SK-N-SH (cell line): Measurements from ENCODE around the gene NEUROG1. TPM values are rescaled to one million over a fixed set of nuclear protein-coding genes. Genes with fewer than 3 reads are reported as not detected.
A peak's percentile ranks its signal among the peaks of the same experiment; 100 is the strongest.

ENCODE experiments used
- CTCF ChIA-PET: fragments of 300-600, 350-600 bp; formaldehyde crosslinking; extraction: SDS; loops from one replicate; lab custom pipeline; 2021; lab: Yijun Ruan, JAX
- POLR2A ChIA-PET: fragments of 350-600 bp; sonication (Branson Sonifier 250); formaldehyde crosslinking; extraction: SDS; loops from one replicate; lab custom pipeline; 2020; ENCODE audit warnings: antibody characterized with exemption, inconsistent platforms; lab: Yijun Ruan, JAX
- DNase-seq: peaks from one replicate; pipeline ENCODE4 v3.0.0; 2012
- H2AFZ ChIP-seq: fragments of 200-600 bp; sonication (generic); 2 replicates; pipeline ENCODE4 v1.8.1; 2016; ENCODE audit warnings: antibody characterized with exemption, mild to moderate bottlenecking, low read depth
- H3F3A ChIP-seq: fragments of 200-600 bp; sonication (generic); replicated peaks from 2 replicates; pipeline ENCODE3; 2016; ENCODE audit warnings: antibody characterized with exemption, mild to moderate bottlenecking; ENCODE audit not compliant: insufficient read depth
- H3K27ac ChIP-seq, 2 experiments: fragments of 200-500 bp in 1 of 2; fragments of 200-600 bp in 1 of 2; sonication (Bioruptor generic) in 1 of 2; sonication (generic), shearing (Covaris generic) in 1 of 2; 2 replicates each; pipeline versions ENCODE4 v1.5.1 to v1.6.1; 2014 to 2016; ENCODE audit warnings: low read depth in 2 of 2, inconsistent platforms in 1 of 2, low read length in 1 of 2, mild to moderate bottlenecking in 1 of 2, mixed read lengths in 1 of 2
- H3K27me3 ChIP-seq: fragments of 200-600 bp; sonication (generic), shearing (Covaris generic); 2 replicates; pipeline ENCODE4 v1.6.1; 2016; ENCODE audit warnings: mixed run types; ENCODE audit not compliant: insufficient read depth
- H3K36me3 ChIP-seq, 2 experiments: fragments of 200-500 bp in 1 of 2; fragments of 200-600 bp in 1 of 2; sonication (Bioruptor generic) in 1 of 2; sonication (generic) in 1 of 2; replicated peaks in 1 of 2; 2 replicates each; pipeline versions ENCODE3 to v1.5.1; 2014 to 2016; ENCODE audit warnings: low read length in 1 of 2, mild to moderate bottlenecking in 1 of 2; ENCODE audit not compliant: insufficient read depth in 2 of 2, control insufficient read depth in 1 of 2
- H3K4me1 ChIP-seq, 2 experiments: fragments of 200-500 bp in 1 of 2; fragments of 200-600 bp in 1 of 2; sonication (Bioruptor generic) in 1 of 2; sonication (generic), shearing (Covaris generic) in 1 of 2; 2 replicates each; pipeline versions ENCODE4 v1.5.1 to v1.6.1; 2014 to 2016; ENCODE audit warnings: low read depth in 1 of 2, low read length in 1 of 2, mixed run types in 1 of 2; ENCODE audit not compliant: insufficient read depth in 2 of 2, control insufficient read depth in 1 of 2
- H3K4me2 ChIP-seq: fragments of 200-600 bp; sonication (generic), shearing (Covaris generic); 2 replicates; pipeline ENCODE4 v1.6.1; 2017; ENCODE audit warnings: mixed run types
- H3K4me3 ChIP-seq, 2 experiments: fragments of 200-500 bp in 1 of 2; fragments of 200-600 bp in 1 of 2; sonication (Bioruptor generic) in 1 of 2; sonication (generic), shearing (Covaris generic) in 1 of 2; 2 replicates each; pipeline versions ENCODE4 v1.5.1 to v1.8.1; 2014 to 2016; ENCODE audit warnings: low read depth in 2 of 2, inconsistent platforms in 1 of 2, low read length in 1 of 2, mild to moderate bottlenecking in 1 of 2, mixed read lengths in 1 of 2, moderate library complexity in 1 of 2
- H3K79me2 ChIP-seq: fragments of 200-600 bp; sonication (generic); 2 replicates; pipeline ENCODE4 v1.8.1; 2017; ENCODE audit warnings: mild to moderate bottlenecking; ENCODE audit not compliant: insufficient read depth
- H3K9ac ChIP-seq: fragments of 200-600 bp; sonication (generic); 2 replicates; pipeline ENCODE4 v1.6.1; 2017; ENCODE audit warnings: mixed run types
- H3K9me2 ChIP-seq: fragments of 200-600 bp; sonication (generic); 2 replicates; pipeline ENCODE4 v1.6.1; 2017; ENCODE audit warnings: mixed run types
- H3K9me3 ChIP-seq: fragments of 200-600 bp; sonication (generic); 2 replicates; pipeline ENCODE4 v1.6.1; 2017; ENCODE audit warnings: mixed run types, mild to moderate bottlenecking, moderate library complexity
- H4K20me1 ChIP-seq: fragments of 200-600 bp; sonication (generic); 2 replicates; pipeline ENCODE4 v1.6.1; 2017; ENCODE audit warnings: mild to moderate bottlenecking, mixed run types; ENCODE audit not compliant: insufficient read depth
- EZH2phosphoT487 ChIP-seq: fragments of 200-600 bp; sonication (generic); IDR thresholded peaks from 2 replicates; pipeline ENCODE4 v1.6.1; 2017; ENCODE audit warnings: low read depth, mixed run types, mild to moderate bottlenecking, antibody characterized with exemption, moderate library complexity, borderline replicate concordance
- FOXJ3 ChIP-seq: sonication (generic); formaldehyde crosslinking; IDR thresholded peaks from 2 replicates; pipeline ENCODE4 v1.5.1; 2020; ENCODE audit warnings: mild to moderate bottlenecking, missing genetic modification reagents
- GABPA ChIP-seq: IDR thresholded peaks from 2 replicates; pipeline ENCODE4 v1.4.0; 2012; ENCODE audit warnings: low read depth, mild to moderate bottlenecking
- GATA2 ChIP-seq: sonication (generic); formaldehyde crosslinking; IDR thresholded peaks from 2 replicates; pipeline ENCODE4 v1.5.0; 2020; ENCODE audit warnings: mild to moderate bottlenecking, missing genetic modification reagents
- JUND ChIP-seq: IDR thresholded peaks from 2 replicates; pipeline ENCODE4 v1.4.0; 2012
- POLR2AphosphoS5 ChIP-seq: IDR thresholded peaks from 2 replicates; pipeline ENCODE4 v1.6.1; 2012; ENCODE audit warnings: low read depth, low read length
- RAD21 ChIP-seq: IDR thresholded peaks from 2 replicates; pipeline ENCODE4 v1.6.1; 2012; ENCODE audit warnings: mild to moderate bottlenecking, low read length
- RCOR1 ChIP-seq: fragments of 150-350 bp; IDR thresholded peaks from 2 replicates; pipeline ENCODE4 v1.6.1; 2017; ENCODE audit warnings: antibody characterized with exemption, low read length
- RXRA ChIP-seq: IDR thresholded peaks from 2 replicates; pipeline ENCODE4 v1.4.0; 2012; ENCODE audit warnings: low read depth, mild to moderate bottlenecking, borderline replicate concordance
- SIN3A ChIP-seq: IDR thresholded peaks from 2 replicates; pipeline ENCODE4 v1.6.1; 2012; ENCODE audit warnings: low read depth, mild to moderate bottlenecking, low read length, moderate library complexity, borderline replicate concordance
- SMC3 ChIP-seq: IDR thresholded peaks from 2 replicates; pipeline ENCODE4 v1.6.1; 2012; ENCODE audit warnings: low read depth, low read length, improper control_type of control experiment
- TAF1 ChIP-seq: IDR thresholded peaks from 2 replicates; pipeline ENCODE4 v1.6.1; 2012; ENCODE audit warnings: low read depth, mild to moderate bottlenecking, low read length, moderate library complexity, borderline replicate concordance
- TCF12 ChIP-seq: IDR thresholded peaks from 2 replicates; pipeline ENCODE4 v1.4.0; 2012
- WGBS: methylation state at CpG from one replicate; pipeline ENCODE4 v1.1.6; 2017; ENCODE audit warnings: low lambda C conversion rate; 5-methylcytosine and 5-hydroxymethylcytosine counted together
- polyA plus RNA-seq, 3 experiments: library from polyadenylated mRNA; depleted of rRNA; stranded (reverse); fragments of >200 nt; gene quantifications; 2 replicates each; pipeline ENCODE4 v1.2.3, GENCODE V29; 2012
- TF ChIP-seq, protein P1 (sequence below): IDR thresholded peaks from 2 replicates; pipeline ENCODE4 v1.4.0; 2012; ENCODE audit warnings: low read depth, borderline replicate concordance
- TF ChIP-seq, protein P2 (sequence below): IDR thresholded peaks from 2 replicates; pipeline ENCODE4; 2012
- TF ChIP-seq, protein P3 (sequence below): IDR thresholded peaks from 2 replicates; pipeline ENCODE4 v1.4.0; 2012; ENCODE audit warnings: low read depth
- TF ChIP-seq, protein P4 (sequence below): IDR thresholded peaks from 2 replicates; pipeline ENCODE4 v1.4.0; 2012; ENCODE audit warnings: low read depth, borderline replicate concordance

Gene NEUROG1
- polyA plus RNA-seq, 1 of the 3 experiments (the other 2 are of a cell fraction) = not detected

DNA sequence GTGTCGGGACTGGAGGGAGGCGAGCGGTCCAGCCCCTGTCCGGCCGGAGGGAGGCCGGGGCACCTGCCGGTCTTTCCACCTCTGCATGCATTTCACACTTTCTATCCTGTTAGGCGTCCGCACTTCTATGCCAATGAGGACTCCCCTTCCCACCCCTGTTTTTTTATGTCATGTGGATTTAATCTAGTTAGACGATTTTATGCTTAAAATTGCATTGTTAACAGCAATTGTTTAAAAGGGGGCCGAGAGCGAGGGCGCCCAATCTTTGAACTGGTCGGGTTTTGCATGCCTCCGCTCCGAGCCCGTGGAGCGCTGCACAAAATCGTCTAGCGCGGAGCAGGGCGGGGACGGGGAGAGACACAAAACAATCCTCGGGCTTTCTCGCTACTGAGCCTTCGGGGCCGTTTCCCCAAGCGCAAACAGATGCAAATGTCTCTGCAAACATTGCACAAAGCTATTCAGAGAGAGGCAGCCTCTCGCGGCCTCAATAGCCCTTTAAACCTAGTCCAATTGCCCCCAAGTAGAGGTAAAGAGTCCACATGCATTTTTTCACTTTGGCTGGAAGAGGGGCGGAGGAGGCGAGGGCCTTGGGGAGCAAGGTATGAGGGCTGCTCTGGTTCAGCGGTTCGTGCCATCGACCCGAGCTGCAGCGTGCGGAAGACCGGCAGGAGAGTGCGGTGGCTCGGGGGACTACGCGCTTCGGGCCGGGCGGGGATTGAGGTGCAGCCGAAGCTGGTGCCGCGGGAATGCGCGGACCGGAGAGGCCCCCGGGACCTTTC is 46.1 kb downstream of the NEUROG1 start (continued):
- TF ChIP-seq TCF12 (no peak), GATA2 (CRISPR knock-in tag) (no peak)
- TF ChIP-seq, protein P1, sequence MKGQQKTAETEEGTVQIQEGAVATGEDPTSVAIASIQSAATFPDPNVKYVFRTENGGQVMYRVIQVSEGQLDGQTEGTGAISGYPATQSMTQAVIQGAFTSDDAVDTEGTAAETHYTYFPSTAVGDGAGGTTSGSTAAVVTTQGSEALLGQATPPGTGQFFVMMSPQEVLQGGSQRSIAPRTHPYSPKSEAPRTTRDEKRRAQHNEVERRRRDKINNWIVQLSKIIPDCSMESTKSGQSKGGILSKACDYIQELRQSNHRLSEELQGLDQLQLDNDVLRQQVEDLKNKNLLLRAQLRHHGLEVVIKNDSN = no peak

DNA sequence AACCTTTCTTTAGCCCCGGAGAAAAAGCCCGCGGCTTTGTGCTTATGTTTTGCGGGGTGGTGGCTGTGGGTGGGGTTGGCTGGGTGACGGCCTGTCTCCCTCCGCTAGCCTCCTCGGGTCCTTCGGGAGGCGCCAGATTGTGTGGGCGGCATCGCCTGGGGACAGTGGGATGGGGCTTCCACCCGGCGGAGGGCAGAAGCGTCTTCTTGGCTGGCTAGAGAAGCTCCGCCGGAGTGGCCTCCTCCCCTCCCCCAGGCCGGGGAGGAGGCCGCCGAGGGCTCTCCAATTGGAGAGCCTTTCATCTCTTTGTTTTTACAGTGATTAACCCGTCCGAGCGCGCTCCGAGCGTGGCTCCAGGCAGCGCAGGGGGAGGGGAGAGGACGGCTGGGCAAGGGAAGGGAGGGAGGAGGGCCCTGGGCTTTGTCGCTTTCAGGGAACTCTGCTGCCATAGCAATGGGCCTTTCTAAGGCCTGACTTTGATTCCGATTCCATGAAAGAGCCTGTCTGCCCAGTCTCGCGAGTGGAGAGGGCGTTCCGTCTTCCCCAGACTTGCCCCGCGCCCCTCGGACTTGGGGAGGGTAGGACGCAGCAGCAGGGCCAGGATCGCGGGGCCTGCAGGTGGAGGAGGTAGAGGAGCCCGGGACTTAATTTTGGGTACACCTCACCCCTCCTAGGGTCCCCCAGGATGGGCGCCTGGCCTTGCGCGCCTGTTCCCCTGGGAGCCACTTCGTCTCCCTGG is 46.9 kb downstream of the NEUROG1 start:
- WGBS = 47% methylated on average over 31 of the region's 44 CpGs
- peak overlapping the region; percentile 21 to 44; a peak in 3 of 4 replicates for H3K4me3 ChIP-seq
- H3K9me3 ChIP-seq = no peaks in the 10 kb centered on the region
- TF ChIP-seq GATA2 (CRISPR knock-in tag) (no peak), SIN3A (no peak), SMC3 (no peak), JUND (no peak), FOXJ3 (CRISPR knock-in tag) (no peak), POLR2AphosphoS5 (no peak)
- H3K4me2 ChIP-seq = peak overlapping the region; percentile 55
- peak; percentile 61 for DNase-seq
- peaks cover 4% of the 10 kb centered on the region for H3F3A ChIP-seq
- ChIA-PET POLR2A (no interaction called here), CTCF (interaction anchor here (0.6 to 3.1 kb wide), 5 partner anchors 23 to 282 kb away, joined by 3 to 21 read pairs (median 3); no protein-coding TSS in a partner anchor)
- H3K9ac ChIP-seq = peak overlapping the region; percentile 49; the same call in 1 of the 2 replicates
- H3K27ac ChIP-seq = no peak overlapping the region
- no peaks in the 10 kb centered on the region for H3K9me2 ChIP-seq
- peaks cover 3 to 5% of the 10 kb centered on the region in 2 experiments; a peak in 3 of 4 replicates for H3K4me1 ChIP-seq
- no peaks in the 10 kb centered on the region for H3K36me3 ChIP-seq
- H3K79me2 ChIP-seq = no peaks in the 10 kb centered on the region
- no peaks in the 10 kb centered on the region; the same call in 1 of the 2 replicates for H3K27me3 ChIP-seq
- no peaks in the 10 kb centered on the region for H4K20me1 ChIP-seq
- H2AFZ ChIP-seq = peak overlapping the region; percentile 64; the same call in 1 of the 2 replicates

DNA sequence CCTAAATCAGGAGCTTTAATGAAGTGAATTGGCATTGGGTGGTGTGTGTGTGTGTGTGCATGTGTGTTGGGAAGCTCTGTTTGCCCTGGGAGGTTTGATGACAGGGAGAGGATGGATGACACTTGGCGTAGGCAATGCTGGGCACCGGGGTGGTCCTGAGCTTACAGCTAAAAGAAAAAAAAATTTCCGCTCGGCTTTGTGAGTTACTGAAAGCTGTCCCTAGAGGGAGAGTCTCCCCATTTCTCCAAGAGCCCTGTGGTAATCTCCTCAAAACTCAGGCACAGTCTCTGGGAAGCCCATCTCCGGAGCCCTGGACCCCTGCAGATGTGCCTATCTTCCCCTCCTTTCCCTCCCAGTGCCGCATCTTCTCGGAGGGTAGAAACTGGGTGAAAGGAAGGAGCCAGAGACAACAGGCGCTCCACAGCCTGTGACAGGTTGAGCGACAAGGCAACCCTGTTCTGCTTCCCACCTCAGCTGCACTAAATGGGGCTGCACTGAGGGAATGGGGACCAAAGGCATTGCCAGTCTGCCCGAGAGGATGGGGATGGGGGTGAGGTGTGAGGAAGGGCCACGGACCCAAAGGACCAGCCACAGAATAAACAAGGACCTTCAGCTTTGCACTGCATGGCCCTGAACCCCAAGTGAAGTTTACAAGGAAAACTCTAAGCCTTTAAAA is 47.8 kb downstream of the NEUROG1 start:
- no peak for DNase-seq
- Histone ChIP-seq H3K9me3 (no peaks in the 10 kb centered on the region), H3K36me3 (no peaks in the 10 kb centered on the region), H3K9ac (no peak overlapping the region), H2AFZ (peak overlapping the region; percentile 64; the same call in 1 of the 2 replicates), H3K4me1 (peaks cover 0 to 5% of the 10 kb centered on the region in 2 experiments; a peak in 1 of 4 replicates), H3K4me3 (no peak overlapping the region; a peak in 1 of 4 replicates), H3K27me3 (no peaks in the 10 kb centered on the region; the same call in 1 of the 2 replicates), H3K79me2 (no peaks in the 10 kb centered on the region), H4K20me1 (no peaks in the 10 kb centered on the region), H3K27ac (no peak overlapping the region), H3K4me2 (no peak overlapping the region), H3F3A (no peaks in the 10 kb centered on the region), H3K9me2 (no peaks in the 10 kb centered on the region)
- CTCF ChIA-PET = interaction anchor here (1.0 to 3.1 kb wide), 8 partner anchors 9 to 73 kb away, joined by 3 to 21 read pairs (median 5); no protein-coding TSS in a partner anchor
- WGBS = 84% methylated on average over 11 of the region's 11 CpGs
- POLR2A ChIA-PET = no interaction called here
- TF ChIP-seq RCOR1 (no peak), GABPA (no peak), TCF12 (no peak), EZH2phosphoT487 (no peak), TAF1 (no peak), POLR2AphosphoS5 (no peak), RXRA (no peak), RAD21 (no peak)
- TF ChIP-seq, protein P2, sequence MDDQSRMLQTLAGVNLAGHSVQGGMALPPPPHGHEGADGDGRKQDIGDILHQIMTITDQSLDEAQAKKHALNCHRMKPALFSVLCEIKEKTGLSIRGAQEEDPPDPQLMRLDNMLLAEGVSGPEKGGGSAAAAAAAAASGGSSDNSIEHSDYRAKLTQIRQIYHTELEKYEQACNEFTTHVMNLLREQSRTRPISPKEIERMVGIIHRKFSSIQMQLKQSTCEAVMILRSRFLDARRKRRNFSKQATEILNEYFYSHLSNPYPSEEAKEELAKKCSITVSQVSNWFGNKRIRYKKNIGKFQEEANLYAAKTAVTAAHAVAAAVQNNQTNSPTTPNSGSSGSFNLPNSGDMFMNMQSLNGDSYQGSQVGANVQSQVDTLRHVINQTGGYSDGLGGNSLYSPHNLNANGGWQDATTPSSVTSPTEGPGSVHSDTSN = no peak
- TF ChIP-seq, protein P3, sequence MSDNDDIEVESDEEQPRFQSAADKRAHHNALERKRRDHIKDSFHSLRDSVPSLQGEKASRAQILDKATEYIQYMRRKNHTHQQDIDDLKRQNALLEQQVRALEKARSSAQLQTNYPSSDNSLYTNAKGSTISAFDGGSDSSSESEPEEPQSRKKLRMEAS = no peak
- TF ChIP-seq, protein P4, sequence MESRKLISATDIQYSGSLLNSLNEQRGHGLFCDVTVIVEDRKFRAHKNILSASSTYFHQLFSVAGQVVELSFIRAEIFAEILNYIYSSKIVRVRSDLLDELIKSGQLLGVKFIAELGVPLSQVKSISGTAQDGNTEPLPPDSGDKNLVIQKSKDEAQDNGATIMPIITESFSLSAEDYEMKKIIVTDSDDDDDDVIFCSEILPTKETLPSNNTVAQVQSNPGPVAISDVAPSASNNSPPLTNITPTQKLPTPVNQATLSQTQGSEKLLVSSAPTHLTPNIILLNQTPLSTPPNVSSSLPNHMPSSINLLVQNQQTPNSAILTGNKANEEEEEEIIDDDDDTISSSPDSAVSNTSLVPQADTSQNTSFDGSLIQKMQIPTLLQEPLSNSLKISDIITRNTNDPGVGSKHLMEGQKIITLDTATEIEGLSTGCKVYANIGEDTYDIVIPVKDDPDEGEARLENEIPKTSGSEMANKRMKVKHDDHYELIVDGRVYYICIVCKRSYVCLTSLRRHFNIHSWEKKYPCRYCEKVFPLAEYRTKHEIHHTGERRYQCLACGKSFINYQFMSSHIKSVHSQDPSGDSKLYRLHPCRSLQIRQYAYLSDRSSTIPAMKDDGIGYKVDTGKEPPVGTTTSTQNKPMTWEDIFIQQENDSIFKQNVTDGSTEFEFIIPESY = no peak
